GM10248 (cell line): ENCODE results near the gene KLHL29.

Source experiments
- CTCF ChIA-PET: fragments of 300-600 bp; sonication (Branson Sonifier 250); formaldehyde crosslinking; extraction: SDS; loops from one replicate; lab custom pipeline; 2021; ENCODE audit warnings: antibody characterized with exemption; lab: Yijun Ruan, JAX
- POLR2A ChIA-PET: fragments of 350-650 bp; sonication (Branson Sonifier 250); formaldehyde crosslinking; extraction: SDS; loops from one replicate; lab custom pipeline; 2020; ENCODE audit warnings: antibody characterized with exemption; lab: Yijun Ruan, JAX
- DNase-seq: peaks from one replicate; pipeline ENCODE4 v3.0.0; 2012; ENCODE audit errors: extremely low spot score
- CTCF ChIP-seq: IDR thresholded peaks from 2 replicates; pipeline ENCODE4 v1.5.1; 2012; ENCODE audit warnings: mild to moderate bottlenecking, low read depth; ENCODE audit errors: extremely low read depth, missing control alignments, control extremely low read depth

Gene KLHL29

DNA sequence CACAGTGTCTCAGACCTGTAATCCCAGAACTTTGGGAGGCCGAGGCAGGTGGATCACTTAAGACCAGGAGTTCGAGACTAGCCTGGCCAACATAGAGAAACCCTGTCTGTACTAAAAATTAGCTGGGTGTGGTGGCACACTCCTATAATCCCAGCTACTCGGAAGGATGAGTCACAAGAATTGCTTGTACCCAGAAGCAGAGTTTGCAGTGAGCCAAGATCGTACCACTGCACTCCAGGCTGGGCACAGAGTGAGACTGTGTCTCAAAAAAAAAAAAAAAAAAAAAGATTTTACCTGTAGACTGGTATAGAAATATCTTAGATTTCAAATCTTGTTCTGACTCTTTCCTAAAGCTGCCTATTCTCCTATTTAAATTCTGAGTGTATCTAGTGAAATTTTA lies 7.2 kb upstream of the KLHL29 start:
- ChIA-PET CTCF (no interaction called here), POLR2A (no interaction called here)
- no peak for TF ChIP-seq CTCF
- no peak for DNase-seq

DNA sequence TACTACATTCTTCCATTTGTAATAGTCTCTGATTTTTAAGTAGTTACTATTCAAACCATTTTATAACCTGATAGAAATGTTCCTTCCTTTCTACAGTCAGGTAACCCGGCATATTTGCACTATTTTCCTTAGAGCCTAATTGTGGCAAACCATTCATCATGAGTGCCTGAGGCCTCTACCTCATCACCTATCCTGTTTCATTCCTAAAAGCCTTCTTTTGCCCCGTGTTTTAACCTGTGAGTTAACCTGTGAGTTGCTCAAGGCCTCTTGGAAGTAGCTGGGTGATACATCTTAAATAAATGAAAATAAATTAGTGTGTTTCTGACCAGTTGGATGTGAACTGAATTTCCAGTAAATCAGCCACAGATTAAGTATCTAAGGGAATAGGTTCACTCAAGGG lies 6.5 kb upstream of the KLHL29 start:
- ChIA-PET POLR2A (no interaction called here), CTCF (no interaction called here)
- TF ChIP-seq CTCF = no peak
- DNase-seq = no peak

- ChIA-PET POLR2A (interaction anchor here (0.7 kb wide), 1 partner anchor 8 kb away, joined by 6 read pairs; no protein-coding TSS in a partner anchor), CTCF (interaction anchor here (1.0 to 1.4 kb wide), 3 partner anchors 9 to 29 kb away, joined by 3 to 5 read pairs (median 3); no protein-coding TSS in a partner anchor)
- no peak for TF ChIP-seq CTCF
- DNase-seq = peak; percentile 28
Measured at GRCh38 chr2:23379220-23379695, 5.7 kb upstream of the KLHL29 start.

- no peak for TF ChIP-seq CTCF
- ChIA-PET POLR2A (no interaction called here), CTCF (no interaction called here)
- peak; percentile 66 for DNase-seq
Measured at GRCh38 chr2:23380562-23381065, 4.4 kb upstream of the KLHL29 start.

DNA sequence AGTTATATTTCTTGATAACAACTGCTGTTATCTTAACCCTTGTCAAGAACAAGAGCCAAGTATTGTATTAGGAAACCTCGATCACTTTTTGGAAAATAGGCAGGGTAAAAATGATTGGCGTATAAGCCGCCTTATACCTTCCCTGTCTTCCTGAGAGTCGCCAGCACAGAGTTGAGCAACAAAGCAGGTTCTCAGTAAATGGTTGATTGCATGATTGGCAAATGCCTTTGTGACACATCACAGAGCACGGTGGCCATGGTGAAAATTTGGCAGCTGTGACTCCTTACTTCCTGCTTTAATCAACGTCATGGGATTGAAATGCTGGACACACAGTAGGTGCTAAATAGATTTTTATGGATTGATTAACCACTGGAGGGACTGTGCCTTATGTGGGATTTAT lies 3.9 kb upstream of the KLHL29 start:
- no peak for TF ChIP-seq CTCF
- CTCF ChIA-PET = no interaction called here
- POLR2A ChIA-PET = no interaction called here
- DNase-seq = no peak

DNA sequence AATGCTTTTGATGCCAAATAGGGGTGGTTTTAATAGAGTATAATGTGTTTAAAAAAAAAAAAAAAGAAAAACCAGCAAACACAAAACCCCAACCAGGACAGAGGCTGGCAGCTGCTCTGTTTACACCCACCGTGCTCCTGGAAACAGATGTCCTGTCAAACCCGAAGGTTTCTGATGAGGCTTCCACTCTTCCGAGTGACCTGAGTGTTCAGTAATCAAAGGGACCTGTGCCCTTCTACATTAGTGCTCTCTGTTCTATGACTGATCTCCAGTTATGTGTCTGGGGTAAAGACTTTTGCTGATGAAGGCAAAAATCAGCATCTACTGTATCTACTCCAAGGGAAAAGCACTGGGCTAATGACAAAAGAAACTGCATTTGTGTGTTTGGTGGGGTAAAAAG lies 3.5 kb upstream of the KLHL29 start:
- ChIA-PET CTCF (no interaction called here), POLR2A (no interaction called here)
- no peak for TF ChIP-seq CTCF
- DNase-seq = no peak

- CTCF ChIA-PET = interaction anchor here (0.9 to 2.1 kb wide), 2 partner anchors 32 to 700 kb away, joined by 3 to 7 read pairs; no protein-coding TSS in a partner anchor
- POLR2A ChIA-PET = no interaction called here
- DNase-seq = no peak
- TF ChIP-seq CTCF = no peak
Measured at GRCh38 chr2:23383100-23383499, 1.9 kb upstream of the KLHL29 start.
